GM18519 (cell line): ENCODE results near the gene ATP8A2.

ENCODE experiments used
- ATAC-seq: cut with Tn5 transposase; IDR thresholded peaks from one replicate; pipeline ENCODE4 v1.9.1; 2021; ENCODE audit warnings: mild to moderate bottlenecking, moderate library complexity; ENCODE audit not compliant: unreplicated experiment, low FRiP score

The ATP8A2 gene

DNA sequence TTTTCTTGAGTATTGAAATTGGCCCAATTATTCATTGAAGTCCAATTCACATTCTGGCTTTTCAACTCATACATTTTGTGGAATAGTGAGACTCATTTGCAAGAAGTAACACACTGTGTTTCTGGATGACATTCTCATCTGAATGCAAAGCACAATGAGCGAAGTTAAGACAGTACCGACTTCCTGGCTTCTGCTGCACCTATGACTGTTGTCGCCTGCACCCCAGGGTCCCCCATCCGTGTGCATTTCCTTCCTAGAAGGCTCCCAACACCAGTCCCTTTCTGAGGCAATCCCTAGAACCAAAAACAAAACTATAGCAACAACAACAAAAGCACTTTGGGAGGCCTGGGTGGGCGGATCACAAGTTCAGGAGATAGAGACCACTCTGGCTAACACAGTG is 496.7 kb downstream of the ATP8A2 start:
- no peak for ATAC-seq

DNA sequence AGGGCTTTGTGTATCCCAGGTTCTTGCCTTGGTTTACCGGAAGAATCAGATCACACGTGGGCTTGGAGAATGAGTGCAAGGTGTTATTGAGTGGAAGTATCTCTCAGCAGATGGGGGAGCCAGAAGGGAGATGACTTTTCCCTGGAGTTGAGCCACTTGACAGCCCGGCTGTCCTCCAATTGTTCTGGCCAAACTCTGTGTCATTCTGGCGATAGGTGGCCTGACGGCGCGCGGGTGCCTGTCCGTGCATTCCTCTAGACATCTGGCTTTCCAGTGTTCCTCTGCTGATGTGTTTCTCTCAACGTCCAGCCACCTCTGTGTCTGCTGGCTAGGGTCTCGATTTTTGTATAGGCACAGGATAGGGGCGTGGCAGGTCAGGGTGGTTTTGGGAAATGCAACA is 498.2 kb downstream of the ATP8A2 start:
- ATAC-seq, result no peak

DNA sequence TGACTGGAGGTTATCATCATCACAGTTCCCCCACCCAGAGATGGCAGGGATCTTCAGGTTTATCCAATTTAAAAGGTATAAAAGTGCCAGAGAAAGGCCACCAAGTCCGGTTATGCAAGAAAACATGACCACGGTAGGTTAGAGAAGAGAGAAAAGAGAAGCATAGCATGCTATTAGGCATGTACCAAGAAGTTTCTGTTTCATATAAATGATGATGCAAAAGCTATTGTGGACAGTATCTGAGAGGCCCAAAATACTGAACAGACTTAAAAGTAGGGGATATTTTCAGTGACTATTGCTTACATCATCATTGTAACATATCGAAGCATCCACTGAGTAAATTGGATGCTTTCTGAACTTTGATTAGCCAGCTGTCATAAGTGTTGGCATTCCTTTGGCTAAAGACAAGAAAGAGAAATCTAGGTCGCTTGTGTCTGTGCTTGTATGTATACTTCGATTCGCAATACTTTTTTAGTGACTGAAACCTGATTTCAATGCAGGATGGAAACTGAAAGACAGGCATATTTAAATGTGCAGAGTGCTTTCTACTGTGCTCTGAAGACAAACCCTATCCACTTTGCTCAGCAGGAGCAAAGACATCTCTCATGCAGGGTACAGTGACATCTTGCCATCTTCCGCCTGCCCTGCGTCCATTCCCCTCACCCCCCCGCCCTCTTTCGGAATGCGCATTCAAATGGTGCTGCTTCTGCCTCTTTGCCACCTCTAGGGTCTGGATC is 499.8 kb downstream of the ATP8A2 start:
- no peak for ATAC-seq

DNA sequence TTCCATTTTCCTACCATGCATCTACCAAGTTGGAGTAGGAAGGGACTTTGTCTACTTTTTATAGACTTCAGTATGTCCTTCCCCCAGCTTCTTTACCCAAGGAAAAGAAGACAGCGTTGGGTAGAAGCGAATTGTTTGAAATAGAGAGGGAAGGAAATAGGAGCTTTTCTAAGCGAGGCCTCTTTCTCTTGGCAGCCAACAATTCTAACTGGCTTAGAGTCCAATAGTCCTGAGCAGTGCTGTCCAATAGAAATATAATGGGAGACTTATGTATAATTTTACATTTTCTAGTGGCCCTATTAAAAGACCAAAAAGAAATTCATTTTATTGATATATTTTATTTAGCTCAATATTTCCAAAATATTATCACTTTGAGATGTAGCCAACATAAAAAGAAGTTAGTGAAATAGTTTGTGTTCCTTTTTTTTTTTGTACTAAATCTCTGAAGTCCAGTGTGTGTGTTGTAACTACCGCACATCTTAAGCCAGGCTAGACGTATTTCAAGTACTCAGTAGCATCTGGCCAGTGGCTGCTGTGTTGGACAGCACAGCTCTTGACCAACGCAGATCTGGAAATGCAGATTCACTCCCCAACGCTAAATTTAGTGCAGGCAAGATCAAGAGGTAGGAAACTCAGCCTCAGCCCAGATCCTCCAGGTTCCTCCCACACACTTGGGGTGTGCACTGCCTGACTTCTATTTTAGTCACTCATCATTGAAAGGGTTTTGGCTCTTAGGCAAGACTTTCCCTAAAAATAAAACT is 500.9 kb downstream of the ATP8A2 start:
- no peak for ATAC-seq

DNA sequence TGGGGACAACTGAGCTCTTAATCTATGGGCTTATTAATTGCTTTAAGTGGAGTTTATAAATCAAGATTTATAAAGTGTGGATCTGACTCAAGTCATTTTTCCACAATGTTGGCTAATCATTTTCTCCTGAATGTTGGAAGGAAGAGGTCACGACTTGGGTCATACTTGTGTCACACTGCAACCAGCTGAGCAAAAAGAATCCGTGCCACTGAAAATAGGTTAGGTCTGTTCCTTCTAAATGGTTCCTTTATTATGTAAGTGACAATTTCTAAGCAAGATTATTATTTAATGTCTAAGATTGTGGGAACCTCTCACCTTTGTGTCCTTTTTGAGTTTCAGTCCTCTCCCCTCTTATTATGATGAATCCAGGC is 501.5 kb downstream of the ATP8A2 start:
- ATAC-seq, result no peak

DNA sequence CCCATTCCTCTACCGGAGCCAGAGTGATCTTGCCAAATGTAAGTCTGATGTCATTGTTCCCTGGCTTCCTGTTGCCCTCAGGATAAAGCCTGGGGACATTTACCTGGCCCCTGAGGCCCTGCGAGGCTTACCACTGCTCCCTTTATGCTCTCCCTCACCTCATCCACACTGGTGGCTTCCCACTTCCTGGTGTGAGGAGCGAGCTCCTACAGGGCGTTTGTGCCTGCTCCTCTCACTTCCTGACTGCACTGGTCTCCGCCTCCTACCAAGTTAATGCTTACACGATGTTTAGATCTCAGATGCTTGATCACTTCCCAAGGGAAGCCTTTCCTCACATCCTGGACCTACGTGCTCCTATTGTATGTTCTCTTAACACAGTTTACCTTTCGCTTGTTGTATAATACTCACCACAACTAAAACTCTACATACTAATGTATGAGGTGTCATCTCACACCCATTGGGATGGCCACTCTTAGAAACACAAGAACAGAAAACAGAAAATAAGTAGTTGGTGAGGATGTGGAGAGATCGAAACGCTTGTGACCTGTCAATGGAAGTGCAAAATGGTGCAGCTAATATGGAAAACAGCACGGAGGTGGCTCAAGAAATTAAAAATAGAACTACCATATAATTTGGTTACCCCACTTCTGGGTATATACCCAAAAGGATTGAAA is 502.4 kb downstream of the ATP8A2 start:
- ATAC-seq, result no peak

DNA sequence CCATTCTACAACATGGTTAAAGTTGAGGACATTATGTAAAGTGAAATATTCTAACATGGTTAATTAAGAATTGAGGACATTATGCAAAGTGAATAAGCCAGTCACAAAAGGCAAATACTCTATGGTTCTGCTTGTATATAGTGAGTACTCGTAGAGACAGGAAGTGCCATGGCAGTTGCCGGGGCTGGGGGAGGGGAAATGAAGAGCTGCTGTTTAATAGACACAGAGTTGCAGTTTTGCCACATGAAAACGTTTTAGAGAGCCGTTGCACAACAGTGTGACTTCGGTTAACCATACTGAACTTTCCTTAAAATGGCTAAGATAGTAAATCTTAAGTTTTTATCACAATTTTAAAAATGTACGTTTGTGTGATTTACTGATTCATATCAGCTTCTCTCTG is 503.1 kb downstream of the ATP8A2 start:
- no peak for ATAC-seq

DNA sequence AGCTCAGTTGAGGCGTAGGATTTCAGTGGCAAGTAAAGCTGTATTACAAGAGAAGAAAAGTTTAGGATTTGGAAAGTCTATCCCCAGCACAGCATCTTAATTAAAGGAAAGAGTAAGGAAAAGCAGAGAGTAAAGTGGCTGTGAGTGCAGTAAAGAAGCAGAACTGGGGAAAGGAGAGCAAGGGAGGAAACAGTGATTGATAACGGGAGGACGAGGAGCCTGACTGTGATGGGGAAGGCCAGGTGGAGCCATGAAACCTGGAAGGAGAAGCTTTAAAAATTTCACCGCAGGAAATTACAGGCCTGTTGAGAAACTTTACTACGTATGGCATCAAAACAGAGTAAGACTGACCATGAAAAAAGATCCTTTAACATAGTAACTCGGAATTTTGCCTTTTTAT is 504.5 kb downstream of the ATP8A2 start:
- ATAC-seq, result no peak

DNA sequence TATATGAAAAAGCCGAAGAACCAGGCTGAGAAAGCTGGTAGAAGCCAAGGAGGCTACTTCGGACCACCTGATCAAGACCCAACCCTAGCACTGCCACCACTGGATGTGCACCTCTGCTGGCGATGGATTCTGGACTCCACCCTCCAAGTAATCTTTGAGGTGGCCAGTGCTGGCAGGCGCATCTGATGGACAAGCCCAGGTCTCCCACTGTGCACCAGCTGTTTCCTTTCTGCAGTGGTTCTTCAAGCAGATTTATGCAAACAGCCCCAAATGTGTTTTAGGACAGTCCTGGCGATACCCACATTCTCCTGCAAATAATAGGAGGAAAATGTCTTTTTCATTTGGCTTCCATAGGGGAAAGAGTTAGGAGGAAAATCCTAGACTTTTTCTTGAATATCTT is 507.7 kb downstream of the ATP8A2 start:
- ATAC-seq, result no peak

DNA sequence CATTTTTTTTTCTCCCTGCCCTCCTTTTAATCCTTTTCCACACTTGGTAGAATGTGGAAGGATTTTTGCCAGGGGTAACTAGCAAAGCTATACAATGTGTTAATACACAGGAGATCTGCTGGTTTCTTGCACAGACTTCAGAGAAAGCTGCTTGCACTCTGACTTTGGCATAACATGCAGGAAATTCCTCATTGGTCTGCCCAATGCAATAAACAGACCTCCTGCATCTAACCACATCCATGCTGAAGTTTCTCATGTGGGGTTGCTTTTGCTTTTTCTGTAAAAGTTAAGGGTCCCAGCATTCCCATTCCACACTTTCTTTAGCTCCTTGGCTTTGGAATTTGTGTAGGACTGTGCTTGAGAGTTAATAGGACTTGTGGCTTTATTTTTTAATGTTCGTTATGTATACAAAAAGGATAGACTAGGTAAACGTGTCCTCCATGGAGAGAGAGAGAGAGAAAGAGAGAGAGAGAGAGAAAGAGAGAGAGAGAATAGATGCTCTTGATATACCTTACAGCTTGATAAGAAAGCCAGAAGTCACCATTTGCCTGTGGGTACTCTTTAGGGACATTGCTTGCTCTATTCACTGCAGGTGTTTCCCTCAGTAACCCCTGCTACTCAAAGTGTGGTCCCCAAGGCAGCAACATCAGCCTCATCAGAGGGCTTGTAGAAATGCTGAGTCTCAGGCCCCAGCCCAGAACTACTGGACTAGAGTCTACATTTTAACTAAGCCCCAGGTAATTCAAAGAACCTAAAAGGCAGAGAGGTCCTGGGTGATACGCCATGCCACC is 509.6 kb downstream of the ATP8A2 start:
- ATAC-seq, result no peak

DNA sequence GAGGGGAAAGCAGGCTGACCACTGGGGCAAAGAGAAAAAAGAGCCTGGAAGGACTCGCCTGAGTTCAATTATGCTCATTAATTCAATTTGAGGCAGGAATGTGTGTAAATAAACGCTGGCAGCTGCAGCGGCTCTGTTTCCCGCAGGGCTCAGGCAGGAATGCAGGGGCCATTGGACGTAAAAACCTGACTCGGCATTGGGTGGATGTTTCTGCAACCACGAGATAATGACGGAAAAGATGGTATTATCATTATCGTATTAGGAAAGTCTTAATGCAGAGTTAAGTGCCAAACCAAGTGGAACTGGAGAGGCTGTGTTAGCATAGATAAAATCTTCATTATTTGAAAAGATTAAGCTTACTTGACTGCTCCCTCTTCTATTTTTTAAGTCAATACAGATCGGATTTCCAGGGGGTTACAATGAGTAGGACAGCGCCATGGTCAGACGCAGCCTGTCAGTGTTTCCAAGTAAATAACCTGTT is 510.2 kb downstream of the ATP8A2 start:
- ATAC-seq, result no peak

DNA sequence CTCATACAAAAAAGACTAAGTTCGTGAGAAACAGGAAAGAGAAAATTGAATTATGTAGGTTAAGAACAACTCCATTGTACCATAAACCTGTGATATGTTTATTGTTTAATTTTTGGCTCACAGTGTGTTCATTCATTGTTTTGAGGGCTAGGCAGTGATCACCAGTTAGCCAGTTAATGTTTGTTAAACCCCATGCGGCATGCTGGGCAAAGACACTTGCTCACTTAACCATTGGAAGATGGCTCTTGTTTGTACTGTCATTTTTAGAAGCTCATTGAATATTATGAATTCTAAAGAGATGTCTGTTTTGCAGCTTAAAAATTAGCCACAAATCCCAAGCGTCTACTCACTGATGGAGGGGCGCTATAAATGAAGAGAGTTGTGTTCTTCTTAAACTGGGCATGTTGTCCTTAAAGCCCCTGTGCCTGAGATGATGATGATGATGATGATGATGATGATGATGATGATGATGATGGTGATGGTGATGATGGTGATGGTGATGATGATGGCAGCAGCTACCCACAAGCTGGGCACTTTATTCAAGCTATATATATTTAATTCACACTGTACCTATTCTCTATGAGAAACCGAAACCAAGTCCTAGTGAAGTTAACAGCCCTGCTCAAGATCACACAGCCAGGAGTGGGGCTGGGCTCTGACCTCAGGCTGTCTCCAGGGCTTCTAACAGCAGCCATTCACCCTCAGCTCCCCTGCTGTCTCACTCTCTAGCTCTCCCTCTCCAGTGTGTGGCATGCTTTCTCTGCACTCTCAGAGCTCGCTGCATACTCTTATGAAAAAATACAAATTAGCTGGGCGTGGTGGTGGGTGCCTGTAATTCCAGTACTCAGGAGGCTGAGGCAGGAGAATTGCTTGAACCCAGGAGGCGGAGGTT is 510.9 kb downstream of the ATP8A2 start:
- no peak for ATAC-seq

DNA sequence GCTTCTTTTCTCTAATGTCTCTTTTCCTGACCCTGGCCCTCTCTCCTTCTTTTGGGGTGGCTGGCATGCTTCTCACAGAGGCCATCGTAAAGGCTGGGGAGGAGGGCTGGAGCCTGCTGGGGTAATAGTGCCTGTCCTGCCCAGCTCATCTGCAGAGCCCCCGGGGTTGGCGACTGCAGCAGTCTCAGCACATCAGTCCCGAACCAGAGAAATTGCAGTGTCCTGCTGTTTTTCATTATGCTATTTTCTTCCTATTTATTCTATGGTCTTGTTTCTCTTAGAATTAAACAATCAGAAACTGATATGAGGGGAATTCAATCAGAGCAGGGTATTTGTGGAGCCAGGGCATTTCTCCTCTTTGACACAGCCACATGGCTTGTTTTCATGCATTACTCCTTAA is 513.6 kb downstream of the ATP8A2 start:
- no peak for ATAC-seq

DNA sequence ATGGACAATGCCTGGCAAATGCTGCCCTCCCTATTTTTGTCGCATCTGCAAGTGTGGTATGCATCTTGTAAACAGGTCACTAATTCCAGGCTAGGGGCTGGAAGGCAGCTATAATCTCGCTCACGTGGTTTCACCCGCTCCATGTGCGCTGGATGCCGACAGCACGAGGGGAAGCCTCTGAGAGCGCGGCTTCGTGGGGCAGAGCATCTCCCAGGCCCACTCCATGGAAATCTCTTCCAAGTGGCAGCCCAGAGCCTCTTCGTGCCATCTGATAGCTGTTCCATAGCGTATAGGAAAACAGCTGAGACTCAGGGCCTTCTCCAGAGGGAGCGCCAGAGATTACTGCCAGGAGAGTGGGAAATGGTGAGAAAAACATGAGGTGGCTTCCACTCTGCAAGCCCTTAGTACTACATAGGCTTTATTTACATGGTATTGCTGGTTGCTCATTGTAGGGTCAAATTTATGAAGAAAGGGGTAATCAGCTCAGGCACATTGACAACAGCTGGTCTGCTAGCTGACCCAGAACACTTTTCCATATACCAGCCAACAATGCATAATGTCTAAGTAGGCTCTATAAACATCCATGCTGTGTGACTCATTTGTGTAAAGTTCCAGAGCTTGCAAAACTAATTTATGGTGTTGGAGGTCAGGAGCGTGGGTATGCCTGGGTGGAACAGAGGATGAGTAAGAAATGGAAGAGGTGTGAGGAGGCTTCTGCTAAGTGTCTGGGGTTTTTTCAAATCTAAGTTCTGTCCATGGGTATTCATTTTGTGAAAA is 514.9 kb downstream of the ATP8A2 start:
- no peak for ATAC-seq

DNA sequence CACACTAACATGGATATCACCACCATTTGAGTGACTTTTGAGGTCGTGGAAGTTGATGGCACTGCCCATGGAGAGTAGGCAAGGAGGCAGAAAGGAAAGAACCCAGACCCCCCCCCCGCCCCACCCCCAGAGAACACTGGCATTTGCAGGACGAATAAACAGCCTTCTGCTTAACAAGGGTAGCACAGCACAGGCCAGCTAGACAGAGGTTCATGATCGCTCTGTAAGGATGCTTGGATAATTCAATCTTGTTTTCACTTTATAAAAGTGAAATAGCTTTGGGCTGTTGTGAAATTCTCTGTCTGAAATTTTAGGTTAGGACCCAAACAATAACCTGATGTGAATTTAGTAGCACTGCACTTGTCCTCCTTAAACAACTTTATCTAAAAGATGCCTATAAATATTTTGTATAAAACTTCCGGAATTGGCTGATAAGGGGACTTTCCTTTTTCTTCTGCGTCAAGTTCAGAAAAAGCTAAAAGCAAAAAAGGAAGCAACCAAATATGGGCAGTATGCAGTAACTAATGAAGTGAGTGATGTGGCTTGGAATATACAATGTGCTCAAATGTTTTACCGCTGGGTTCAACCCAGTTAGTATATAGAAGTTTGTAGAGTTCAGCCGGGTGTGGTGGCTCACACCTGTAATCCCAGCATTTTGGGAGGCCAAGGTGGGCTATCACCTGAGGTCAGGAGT is 516.3 kb downstream of the ATP8A2 start:
- ATAC-seq, result no peak

DNA sequence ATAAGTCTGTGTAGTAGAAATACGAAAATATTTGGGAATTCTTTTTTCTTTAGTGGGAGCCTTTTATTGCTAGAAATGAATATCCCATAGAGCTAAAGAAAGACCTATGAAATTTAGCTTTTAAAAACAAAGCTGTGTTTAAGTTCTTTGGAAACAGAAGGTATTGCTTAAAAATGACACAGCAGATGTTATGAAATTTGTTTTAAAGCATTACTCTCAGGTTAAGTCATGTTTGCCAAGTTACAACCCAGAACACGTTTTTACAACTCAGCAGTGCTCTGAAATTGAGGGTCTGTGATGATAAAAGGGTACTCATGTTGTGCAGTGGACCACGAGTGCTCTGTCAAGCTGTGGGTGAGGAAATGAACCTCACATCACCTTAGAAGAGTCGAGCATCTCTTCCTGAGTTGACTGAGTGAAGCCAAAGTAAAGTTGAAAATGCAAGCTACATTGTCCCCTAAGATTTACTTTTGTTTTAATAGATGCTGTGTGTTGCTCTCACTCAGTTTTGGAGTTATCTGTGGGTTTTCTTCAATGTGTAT is 519.0 kb downstream of the ATP8A2 start:
- no peak for ATAC-seq

DNA sequence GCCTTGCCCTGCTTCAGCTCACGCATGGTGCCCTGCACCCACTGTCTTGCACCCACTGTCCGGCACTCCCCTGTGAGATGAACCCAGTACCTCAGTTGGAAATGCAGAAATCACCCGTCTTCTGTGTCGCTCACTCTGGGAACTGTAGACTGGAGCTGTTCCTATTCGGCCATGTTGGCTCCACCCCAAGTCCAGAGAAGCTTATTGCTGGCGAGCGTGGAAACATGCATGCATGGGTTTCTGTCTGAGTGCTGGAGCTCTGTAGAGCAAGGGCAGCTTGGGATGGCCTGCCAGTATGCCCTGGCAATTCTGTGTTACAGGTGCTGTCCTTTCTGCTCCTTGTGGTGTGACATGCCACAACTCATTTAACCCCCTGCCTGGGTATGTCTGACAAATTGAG is 527.2 kb downstream of the ATP8A2 start:
- no peak for ATAC-seq

DNA sequence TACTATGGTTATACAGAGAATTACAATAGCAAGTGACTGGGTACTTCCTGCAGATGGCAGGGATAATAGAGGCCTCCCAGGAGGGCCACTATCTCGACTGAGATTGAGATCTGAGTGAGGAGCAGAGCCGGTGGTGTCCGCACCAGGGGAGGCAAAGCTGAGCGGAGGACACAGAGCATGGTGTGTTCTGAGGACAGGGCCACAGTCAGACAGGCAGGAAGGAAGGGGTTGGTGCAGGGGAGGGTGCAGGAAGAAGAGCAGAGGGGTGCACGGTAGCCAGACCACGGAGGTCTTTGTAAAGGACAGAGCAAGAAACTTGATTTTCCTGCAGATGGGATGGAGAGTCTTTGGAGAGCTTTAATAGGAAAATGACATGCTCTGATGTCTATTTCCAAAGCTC is 527.7 kb downstream of the ATP8A2 start:
- ATAC-seq, result no peak
